Gastroesophageal sphincter (tissue), 4 donors: ENCODE data around the gene CDH23. TPM values are rescaled to one million over a fixed set of nuclear protein-coding genes. Genes with fewer than 3 reads are reported as not detected.

ENCODE experiments used
- ATAC-seq: fragments of 150-250 bp; one replicate; pipeline ENCODE4 v1.9.1; 2016; ENCODE audit warnings: mild to moderate bottlenecking, moderate library complexity
- H3K27ac ChIP-seq, 4 donors: fragments of 200-600 bp; sonication (generic) in 3 of 4; 1 replicate in 3 of 4; 2 replicates in 1 of 4; pipeline ENCODE4 v1.5.1; 2016 to 2019
- H3K27me3 ChIP-seq: fragments of 200-600 bp; sonication (generic); one replicate; pipeline ENCODE4 v1.5.1; 2019
- H3K36me3 ChIP-seq, 2 donors: fragments of 200-600 bp; sonication (generic); one replicate each; pipeline ENCODE4 v1.5.1; 2019; ENCODE audit warnings: control low read depth in 1 of 2
- H3K4me1 ChIP-seq, 3 donors: fragments of 200-600 bp; sonication (generic); 1 replicate in 2 of 3; 2 replicates in 1 of 3; pipeline ENCODE4 v1.5.1; 2016 to 2019; ENCODE audit warnings: control low read depth in 2 of 3
- H3K4me3 ChIP-seq, 2 donors: fragments of 200-600 bp; sonication (generic); one replicate each; pipeline ENCODE4 v1.5.1; 2019; ENCODE audit warnings: mild to moderate bottlenecking in 1 of 2, moderate library complexity in 1 of 2
- H3K9me3 ChIP-seq, 3 donors: fragments of 200-600 bp; sonication (generic); one replicate each; pipeline ENCODE4 v1.5.1; 2017 to 2019; ENCODE audit warnings: control low read depth in 2 of 3
- EP300 ChIP-seq: sonication (generic); formaldehyde crosslinking; IDR thresholded peaks from one replicate; pipeline ENCODE4 v1.6.1; 2017; ENCODE audit warnings: antibody characterized with exemption, mild to moderate bottlenecking
- POLR2A ChIP-seq, 2 donors: fragments of 450-650 bp; IDR thresholded peaks; one replicate each; pipeline ENCODE4 v1.6.1; 2017; ENCODE audit warnings: antibody characterized with exemption in 2 of 2, mild to moderate bottlenecking in 2 of 2, moderate library complexity in 1 of 2
- POLR2AphosphoS5 ChIP-seq: sonication (generic); formaldehyde crosslinking; IDR thresholded peaks from one replicate; pipeline ENCODE4 v1.6.1; 2017; ENCODE audit warnings: antibody characterized with exemption
- WGBS, 2 donors: methylation state at CpG; one replicate each; pipeline ENCODE4 v1.1.5; 2018; ENCODE audit warnings: low coverage in 1 of 2; 5-methylcytosine and 5-hydroxymethylcytosine counted together
- total RNA-seq, 4 donors: library from RNA; depleted of rRNA; stranded (reverse); fragments of >200 nt; gene quantifications; one replicate each; pipeline ENCODE4 v1.1.0, GENCODE V29; 2016
- TF ChIP-seq, protein P1 (sequence below), 4 experiments: fragments of 200-600 bp in 2 of 4; fragments of 450-650 bp in 2 of 4; sonication (generic) in 1 of 4; IDR thresholded peaks; one replicate each; pipeline ENCODE4 v1.5.1; 2017 to 2019; ENCODE audit warnings: antibody characterized with exemption in 4 of 4, mild to moderate bottlenecking in 2 of 4, moderate library complexity in 2 of 4

Gene CDH23
- total RNA-seq, 4 donors from 2014 or later: 5.1 to 33.5 (median 16.2) TPM

DNA sequence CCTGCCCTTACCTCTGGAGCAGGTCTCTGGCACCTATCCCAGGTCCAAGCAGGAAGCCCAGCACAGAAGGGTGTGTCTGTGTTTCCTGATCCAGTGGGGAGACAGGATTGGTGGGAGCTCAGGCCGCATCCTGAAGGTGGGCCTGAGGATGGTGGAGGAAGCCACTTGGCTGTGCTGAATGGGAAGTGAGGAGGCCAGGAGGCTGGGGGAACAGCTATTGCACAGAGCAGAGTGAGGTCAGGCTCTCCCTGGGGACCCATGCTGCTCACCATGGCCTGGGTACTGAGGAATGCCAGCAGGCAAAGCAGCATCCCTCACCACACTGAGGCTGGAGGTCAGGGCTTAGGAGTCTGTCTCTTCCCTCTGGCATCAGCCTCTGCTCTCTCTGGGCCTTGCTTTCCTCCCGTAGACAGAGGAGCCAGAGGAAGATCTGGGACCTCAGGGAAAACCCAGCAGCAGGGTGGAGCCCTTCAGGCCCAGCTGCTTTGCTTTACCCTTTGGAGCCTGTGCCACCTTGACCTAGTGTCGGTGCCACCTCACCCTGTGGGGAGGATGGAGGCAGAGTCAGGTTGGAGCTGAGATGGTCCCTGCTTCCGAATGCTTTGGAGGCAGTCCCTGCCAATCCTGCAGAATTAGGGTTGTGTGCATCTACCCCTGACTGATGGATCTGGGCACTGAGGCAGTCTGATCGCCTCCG is 39.0 kb downstream of the CDH23 start:
- peak; percentile 16 for ATAC-seq
- peaks cover 0 to 24% (median 0%) of the 10 kb centered on the region in 3 donors for H3K4me1 ChIP-seq
- no peak for TF ChIP-seq POLR2AphosphoS5
- TF ChIP-seq, protein P1, sequence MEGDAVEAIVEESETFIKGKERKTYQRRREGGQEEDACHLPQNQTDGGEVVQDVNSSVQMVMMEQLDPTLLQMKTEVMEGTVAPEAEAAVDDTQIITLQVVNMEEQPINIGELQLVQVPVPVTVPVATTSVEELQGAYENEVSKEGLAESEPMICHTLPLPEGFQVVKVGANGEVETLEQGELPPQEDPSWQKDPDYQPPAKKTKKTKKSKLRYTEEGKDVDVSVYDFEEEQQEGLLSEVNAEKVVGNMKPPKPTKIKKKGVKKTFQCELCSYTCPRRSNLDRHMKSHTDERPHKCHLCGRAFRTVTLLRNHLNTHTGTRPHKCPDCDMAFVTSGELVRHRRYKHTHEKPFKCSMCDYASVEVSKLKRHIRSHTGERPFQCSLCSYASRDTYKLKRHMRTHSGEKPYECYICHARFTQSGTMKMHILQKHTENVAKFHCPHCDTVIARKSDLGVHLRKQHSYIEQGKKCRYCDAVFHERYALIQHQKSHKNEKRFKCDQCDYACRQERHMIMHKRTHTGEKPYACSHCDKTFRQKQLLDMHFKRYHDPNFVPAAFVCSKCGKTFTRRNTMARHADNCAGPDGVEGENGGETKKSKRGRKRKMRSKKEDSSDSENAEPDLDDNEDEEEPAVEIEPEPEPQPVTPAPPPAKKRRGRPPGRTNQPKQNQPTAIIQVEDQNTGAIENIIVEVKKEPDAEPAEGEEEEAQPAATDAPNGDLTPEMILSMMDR (IDR thresholded peaks at IDR 0.05): no peak
- no peak for TF ChIP-seq EP300
- TF ChIP-seq POLR2A (IDR thresholded peaks at IDR 0.05): no peak
- WGBS, 2 donors: no CpG with 5 or more reads among the region's 6 CpGs
- no peaks in the 10 kb centered on the region for H3K36me3 ChIP-seq
- H3K27me3 ChIP-seq: no peaks in the 10 kb centered on the region
- H3K9me3 ChIP-seq: no peaks in the 10 kb centered on the region
- no peak overlapping the region for H3K27ac ChIP-seq
- no peak overlapping the region for H3K4me3 ChIP-seq

DNA sequence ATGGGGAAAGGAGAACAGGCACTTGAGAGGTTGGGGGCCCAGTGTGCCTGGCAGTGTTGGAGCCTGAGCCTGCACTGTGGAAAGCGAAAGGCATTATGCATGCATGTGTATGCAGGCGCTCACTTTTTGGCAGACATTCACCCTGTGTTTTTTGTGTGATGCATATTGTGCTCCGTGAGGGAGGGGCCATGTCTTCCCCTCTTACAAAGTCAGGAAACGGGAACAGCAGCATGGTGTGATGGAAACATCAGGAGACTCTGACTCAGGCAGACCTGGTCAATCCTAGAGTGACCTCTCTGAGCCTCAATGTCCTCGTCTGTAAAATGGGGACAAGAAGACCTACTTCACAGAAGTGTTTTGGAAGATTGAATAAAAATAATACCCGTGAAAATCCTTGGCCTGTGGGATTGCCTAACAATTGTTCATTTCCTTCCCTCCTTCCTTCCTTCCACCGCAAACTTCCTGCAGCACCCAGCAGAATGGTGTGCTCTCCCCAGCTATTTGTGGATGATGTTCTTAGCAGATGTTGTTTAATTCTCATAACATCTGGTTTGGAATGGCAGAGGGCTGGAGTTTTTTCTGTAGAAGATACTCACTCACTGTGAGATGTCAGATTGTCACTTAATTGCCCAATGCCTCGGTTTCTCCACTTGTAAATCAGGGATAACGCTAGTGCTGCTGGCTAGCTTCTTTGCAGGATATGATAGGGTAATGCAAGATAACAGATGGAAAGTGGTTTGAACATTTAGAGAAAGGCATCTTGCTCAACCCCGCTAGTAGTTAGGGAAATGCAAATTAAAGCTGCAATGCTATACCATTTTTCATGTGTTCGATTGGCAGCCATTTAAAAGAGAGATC is 39.8 kb downstream of the CDH23 start:
- Histone ChIP-seq H3K4me3 (no peak overlapping the region), H3K4me1 (peaks cover 0 to 23% (median 0%) of the 10 kb centered on the region in 3 donors), H3K27me3 (no peaks in the 10 kb centered on the region), H3K27ac (no peak overlapping the region), H3K9me3 (no peaks in the 10 kb centered on the region), H3K36me3 (no peaks in the 10 kb centered on the region)
- 66 to 82% methylated on average over 6 to 8 of the region's 11 CpGs for WGBS, 2 donors
- no peak for TF ChIP-seq POLR2AphosphoS5
- TF ChIP-seq, protein P1 (IDR thresholded peaks at IDR 0.05): no peak
- no peak for TF ChIP-seq EP300
- no peak for TF ChIP-seq POLR2A (IDR thresholded peaks at IDR 0.05)
- ATAC-seq: no peak

DNA sequence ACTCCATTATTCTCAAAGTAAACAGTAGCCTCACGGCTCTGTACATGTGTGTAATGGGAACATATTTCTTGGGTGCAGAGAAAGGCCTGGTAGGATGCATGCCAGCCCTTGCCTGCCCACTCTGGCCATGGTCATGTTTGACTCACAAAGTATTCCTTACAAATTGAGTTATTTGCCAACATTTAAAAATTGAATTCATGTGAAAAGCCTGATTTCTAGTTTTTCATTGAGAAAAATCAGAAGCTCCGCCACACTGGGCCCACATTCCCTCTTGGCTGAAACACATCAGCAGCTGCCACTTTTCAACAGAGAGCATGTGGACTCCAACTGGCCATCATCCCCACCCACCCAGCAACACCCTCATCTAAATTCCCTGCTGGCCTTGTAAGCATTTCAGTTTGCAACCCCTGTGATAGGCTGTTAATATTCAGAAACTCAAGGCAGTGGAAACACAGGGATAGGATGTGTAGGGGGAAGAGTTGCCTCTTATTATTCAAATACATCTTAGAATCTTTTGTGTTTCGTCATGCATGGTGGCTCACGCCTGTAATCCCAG is 40.9 kb downstream of the CDH23 start:
- H3K4me1 ChIP-seq: peaks cover 0 to 18% (median 0%) of the 10 kb centered on the region in 3 donors
- 79 to 90% methylated on average over 2 of the region's 4 CpGs for WGBS, 2 donors
- no peak for ATAC-seq

DNA sequence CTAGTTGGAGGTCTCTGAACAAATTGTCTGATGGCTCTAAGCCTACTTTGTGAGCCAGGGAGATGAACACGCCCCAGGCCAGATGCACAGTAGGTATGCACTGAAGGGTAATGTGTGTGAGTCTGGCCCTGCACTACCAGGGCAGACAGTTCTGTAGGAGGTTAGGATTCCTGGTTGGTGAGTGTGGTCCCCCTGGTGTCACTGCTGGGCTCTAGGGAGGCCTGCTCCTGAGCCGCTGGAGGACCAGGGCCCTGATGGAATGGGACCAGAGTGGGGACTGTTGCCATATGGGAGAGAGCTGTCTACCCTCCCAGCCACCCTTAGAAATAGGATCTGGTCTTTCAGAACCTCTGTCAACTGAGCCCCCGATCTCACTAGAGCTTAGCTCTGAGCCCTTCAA is 42.0 kb downstream of the CDH23 start:
- H3K36me3 ChIP-seq: no peaks in the 10 kb centered on the region
- H3K9me3 ChIP-seq: no peaks in the 10 kb centered on the region
- no peak overlapping the region for H3K4me3 ChIP-seq
- no CpG with 5 or more reads among the region's 3 CpGs for WGBS, 2 donors
- TF ChIP-seq POLR2A (IDR thresholded peaks at IDR 0.05): no peak
- TF ChIP-seq, protein P1 (IDR thresholded peaks at IDR 0.05): no peak
- no peak for TF ChIP-seq POLR2AphosphoS5
- TF ChIP-seq EP300: no peak
- H3K4me1 ChIP-seq: peaks cover 0 to 18% (median 0%) of the 10 kb centered on the region in 3 donors
- H3K27ac ChIP-seq: no peak overlapping the region
- no peak for ATAC-seq
- no peaks in the 10 kb centered on the region for H3K27me3 ChIP-seq

More for the DNA sequence above, 40.9 kb downstream of the CDH23 start:
- no peaks in the 10 kb centered on the region for H3K9me3 ChIP-seq
- TF ChIP-seq POLR2AphosphoS5 (no peak), EP300 (no peak), POLR2A (IDR thresholded peaks at IDR 0.05) (no peak)
- TF ChIP-seq, protein P1 (IDR thresholded peaks at IDR 0.05): no peak
- no peak overlapping the region for H3K4me3 ChIP-seq
- no peaks in the 10 kb centered on the region for H3K36me3 ChIP-seq
- no peak overlapping the region for H3K27ac ChIP-seq
- H3K27me3 ChIP-seq: no peaks in the 10 kb centered on the region
